ENCODE results near the gene LZTS2. TPM values are rescaled to one million over a fixed set of nuclear protein-coding genes. Genes with fewer than 3 reads are reported as not detected.

Gene LZTS2
- polyA plus RNA-seq, 2 of the 4 experiments (the other 2 are of a cell fraction), result 13.8 to 35.5 TPM

GRCh38 chr10:101035916-101036702 lies 36.5 kb downstream of the LZTS2 start:
- H3K4me1 ChIP-seq, result peaks cover 12% of the 10 kb centered on the region
- no peaks in the 10 kb centered on the region for H3K9me3 ChIP-seq
- DNase-seq (ENCODE audit: low read depth in 1 of 2, low spot score in 1 of 2), result no peak
- H3K4me2 ChIP-seq, result no peak overlapping the region
- no peak for TF ChIP-seq SREBF2 (IDR thresholded peaks at IDR 0.05)
- no peak for TF ChIP-seq POLR2AphosphoS2 (conservative IDR thresholded peaks at IDR 0.05; ENCODE audit: low read length)
- no peak for TF ChIP-seq HMGXB4 (CRISPR knock-in tag; IDR thresholded peaks at IDR 0.05; ENCODE audit: borderline replicate concordance)
- TF ChIP-seq TP53 (CRISPR knock-in tag; IDR thresholded peaks at IDR 0.05), result no peak
- no peak for TF ChIP-seq CTCF (IDR thresholded peaks at IDR 0.05)
- TF ChIP-seq MAFK (IDR thresholded peaks at IDR 0.05; ENCODE audit: partially characterized antibody), result no peak
- no peak for TF ChIP-seq EHMT2 (IDR thresholded peaks at IDR 0.05; ENCODE audit: low read depth)
- no peak for TF ChIP-seq EP300 (IDR thresholded peaks at IDR 0.05)
- TF ChIP-seq HOXA7 (CRISPR knock-in tag; IDR thresholded peaks at IDR 0.05), result no peak
- FAIRE-seq, result no peak
- WGBS (ENCODE audit: missing lambda C conversion rate), result 82% methylated on average over 8 of the region's 10 CpGs
- H3K4me3 ChIP-seq, result no peak overlapping the region
- ChIA-PET POLR2A (no interaction called here), CTCF (interaction anchor here (0.6 to 59.3 kb wide), 7 partner anchors 11 to 986 kb away, joined by 3 to 2364 read pairs (median 24); partner anchors contain the start of genes KAZALD1 and LZTS2)
- ATAC-seq, result no peak
- H3K27ac ChIP-seq, result no peak overlapping the region

- CTCF ChIA-PET, result interaction anchor here (0.6 to 59.3 kb wide), 5 partner anchors 20 to 985 kb away, joined by 3 to 2364 read pairs (median 145); partner anchors contain the start of genes KAZALD1 and LZTS2
- Histone ChIP-seq H3K4me2 (no peak overlapping the region), H3K9me3 (no peaks in the 10 kb centered on the region), H3K27ac (no peak overlapping the region), H3K4me3 (no peak overlapping the region), H3K4me1 (peaks cover 16% of the 10 kb centered on the region)
- FAIRE-seq (no peak), ATAC-seq (no peak), DNase-seq (ENCODE audit: low read depth in 1 of 2, low spot score in 1 of 2) (no peak)
- TF ChIP-seq RFX5 (IDR thresholded peaks at IDR 0.05), result no peak
- no peak for TF ChIP-seq FOSB (CRISPR knock-in tag; IDR thresholded peaks at IDR 0.05)
- TF ChIP-seq GATA3 (IDR thresholded peaks at IDR 0.05; ENCODE audit: borderline replicate concordance), result no peak
- no peak for TF ChIP-seq SREBF2 (IDR thresholded peaks at IDR 0.05)
- no peak for TF ChIP-seq ZFP36 (IDR thresholded peaks at IDR 0.05; ENCODE audit: borderline replicate concordance, partially characterized antibody)
- no peak for TF ChIP-seq FOSL2 (IDR thresholded peaks at IDR 0.05)
- TF ChIP-seq FOSL2 (CRISPR knock-in tag; IDR thresholded peaks at IDR 0.05), result no peak
- TF ChIP-seq MYC (IDR thresholded peaks at IDR 0.05; ENCODE audit: borderline replicate concordance, low read length), result no peak
- 72% methylated on average over 3 of the region's 7 CpGs for WGBS (ENCODE audit: missing lambda C conversion rate)
- POLR2A ChIA-PET, result no interaction called here
These were observed 37.1 kb downstream of the LZTS2 start for GRCh38 chr10:101036726-101037125.

GRCh38 chr10:101038484-101038883 lies 38.9 kb downstream of the LZTS2 start:
- CTCF ChIA-PET, result interaction anchor here (1.0 to 59.3 kb wide), 5 partner anchors 9 to 295 kb away, joined by 3 to 2364 read pairs (median 73); partner anchors contain the start of genes KAZALD1, PDZD7 and SFXN3
- peaks cover 19% of the 10 kb centered on the region for H3K4me1 ChIP-seq
- no peak for FAIRE-seq
- 90% methylated on average over 5 of the region's 5 CpGs for WGBS (ENCODE audit: missing lambda C conversion rate)
- POLR2A ChIA-PET, result no interaction called here
- no peak overlapping the region for H3K27ac ChIP-seq
- no peak for DNase-seq (ENCODE audit: low read depth in 1 of 2, low spot score in 1 of 2)
- H3K4me2 ChIP-seq, result no peak overlapping the region
- no peak overlapping the region for H3K4me3 ChIP-seq
- TF ChIP-seq POLR2A (IDR thresholded peaks at IDR 0.05; ENCODE audit: low read length), result no peak
- no peak for TF ChIP-seq ESRRA (IDR thresholded peaks at IDR 0.05; ENCODE audit: borderline replicate concordance, low read length)
- TF ChIP-seq KDM5A (IDR thresholded peaks at IDR 0.05), result no peak
- TF ChIP-seq HES2 (IDR thresholded peaks at IDR 0.05), result no peak
- no peak for TF ChIP-seq POLR2AphosphoS2 (conservative IDR thresholded peaks at IDR 0.05; ENCODE audit: low read length)
- no peak for TF ChIP-seq PHF8 (IDR thresholded peaks at IDR 0.05; ENCODE audit: borderline replicate concordance, low read depth)
- no peak for TF ChIP-seq JUN (IDR thresholded peaks at IDR 0.05)
- no peak for TF ChIP-seq ELK1 (IDR thresholded peaks at IDR 0.05; ENCODE audit: low read depth, low read length)
- TF ChIP-seq HOXB13 (CRISPR knock-in tag; IDR thresholded peaks at IDR 0.05; ENCODE audit: low read depth), result no peak
- TF ChIP-seq MAX (IDR thresholded peaks at IDR 0.05), result no peak
- no peak for TF ChIP-seq USF2 (IDR thresholded peaks at IDR 0.05)
- ATAC-seq, result no peak
- no peaks in the 10 kb centered on the region for H3K9me3 ChIP-seq

Data from A549 (cell line).